Ishikawa (cell line): ENCODE measurements around the gene HOXC9.

Experiments used
- CEBPB ChIP-seq: IDR thresholded peaks from 2 replicates; pipeline ENCODE4 v1.6.1; 2012
- CREB1 ChIP-seq: IDR thresholded peaks from 2 replicates; pipeline ENCODE4 v1.6.1; 2012; ENCODE audit warnings: low read depth
- EGR1 ChIP-seq: IDR thresholded peaks from 2 replicates; pipeline ENCODE4 v1.6.1; 2012
- EP300 ChIP-seq: IDR thresholded peaks from 2 replicates; pipeline ENCODE4 v1.6.1; 2012; ENCODE audit warnings: borderline replicate concordance
- FOXM1 ChIP-seq: IDR thresholded peaks from 2 replicates; pipeline ENCODE4 v1.6.1; 2012; ENCODE audit warnings: low read depth, borderline replicate concordance
- MAX ChIP-seq: IDR thresholded peaks from 2 replicates; pipeline ENCODE4 v1.6.1; 2012
- NFIC ChIP-seq: IDR thresholded peaks from 2 replicates; pipeline ENCODE4 v1.6.1; 2012
- RAD21 ChIP-seq: IDR thresholded peaks from 2 replicates; pipeline ENCODE4 v1.6.1; 2012; ENCODE audit warnings: low read depth
- REST ChIP-seq: IDR thresholded peaks from 2 replicates; pipeline ENCODE4 v1.6.1; 2012; ENCODE audit warnings: low read depth, mild to moderate bottlenecking
- TAF1 ChIP-seq: IDR thresholded peaks from 2 replicates; pipeline ENCODE4 v1.6.1; 2012; ENCODE audit warnings: low read depth, mild to moderate bottlenecking
- TCF12 ChIP-seq: IDR thresholded peaks from 2 replicates; pipeline ENCODE4 v1.6.1; 2012; ENCODE audit warnings: low read depth
- TEAD4 ChIP-seq: IDR thresholded peaks from 2 replicates; pipeline ENCODE4 v1.6.1; 2012
- USF1 ChIP-seq: IDR thresholded peaks from 2 replicates; pipeline ENCODE4 v1.6.1; 2012
- YY1 ChIP-seq: IDR thresholded peaks from 2 replicates; pipeline ENCODE4 v1.6.1; 2012; ENCODE audit warnings: low read depth
- ZBTB7A ChIP-seq: IDR thresholded peaks from 2 replicates; pipeline ENCODE4 v1.6.1; 2012; ENCODE audit warnings: low read depth

HOXC9 gene

DNA sequence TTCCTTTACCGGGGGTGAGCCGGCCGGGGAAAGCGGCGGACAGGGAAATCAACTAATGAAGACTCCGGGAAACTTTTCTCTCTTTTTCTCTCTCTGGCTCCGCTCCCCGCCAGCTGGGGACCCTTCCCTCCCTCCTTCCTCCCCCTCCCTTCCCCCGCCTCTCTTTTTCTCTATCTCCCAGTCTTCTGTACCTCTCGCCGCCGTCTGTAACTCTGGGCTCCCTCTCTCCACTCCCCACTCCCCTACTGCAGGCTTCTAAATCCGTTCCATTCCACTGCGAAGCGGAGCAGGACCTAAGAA lies 33.9 kb upstream of the HOXC9 start:
- TF ChIP-seq EP300, result no peak
- no peak for TF ChIP-seq USF1

DNA sequence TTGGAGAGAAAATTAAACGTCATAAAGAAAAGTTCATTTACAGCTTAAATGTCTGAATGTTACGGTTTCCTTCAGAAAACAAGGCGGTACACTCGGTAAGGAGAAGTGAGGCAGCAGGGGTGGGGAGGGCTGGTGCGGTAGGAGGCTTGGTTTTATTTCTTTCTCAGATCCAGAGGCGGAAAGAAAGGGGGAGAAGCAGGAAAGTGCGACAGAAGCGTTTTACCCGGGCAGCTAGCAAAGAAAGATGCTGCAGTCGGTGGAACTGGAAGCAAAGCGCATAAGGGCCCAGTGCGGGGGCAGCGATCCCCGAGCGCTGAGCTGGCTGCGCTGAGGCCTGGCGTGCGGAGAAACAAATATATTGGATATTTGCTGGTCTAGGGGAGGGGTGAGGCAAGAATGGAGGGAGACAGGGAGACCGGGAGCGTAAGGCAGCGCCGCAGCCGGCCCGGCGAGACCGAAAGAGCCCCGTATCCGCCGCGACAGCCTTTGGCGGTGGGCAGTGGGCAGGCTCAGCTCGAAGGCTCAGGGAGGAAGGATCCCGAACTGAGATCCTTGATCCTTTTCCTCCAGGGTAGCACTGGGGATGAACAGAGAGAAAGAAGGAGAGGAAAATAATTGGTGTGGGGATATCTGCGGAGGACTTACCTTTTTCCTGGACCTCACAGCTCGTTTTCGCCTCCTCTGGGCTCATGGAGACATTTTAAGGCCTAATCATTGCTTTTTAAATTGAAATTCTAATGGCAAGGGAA lies 33.4 kb upstream of the HOXC9 start:
- TF ChIP-seq NFIC (no peak), RAD21 (no peak), YY1 (no peak), MAX (no peak), TEAD4 (no peak), EP300 (no peak)

DNA sequence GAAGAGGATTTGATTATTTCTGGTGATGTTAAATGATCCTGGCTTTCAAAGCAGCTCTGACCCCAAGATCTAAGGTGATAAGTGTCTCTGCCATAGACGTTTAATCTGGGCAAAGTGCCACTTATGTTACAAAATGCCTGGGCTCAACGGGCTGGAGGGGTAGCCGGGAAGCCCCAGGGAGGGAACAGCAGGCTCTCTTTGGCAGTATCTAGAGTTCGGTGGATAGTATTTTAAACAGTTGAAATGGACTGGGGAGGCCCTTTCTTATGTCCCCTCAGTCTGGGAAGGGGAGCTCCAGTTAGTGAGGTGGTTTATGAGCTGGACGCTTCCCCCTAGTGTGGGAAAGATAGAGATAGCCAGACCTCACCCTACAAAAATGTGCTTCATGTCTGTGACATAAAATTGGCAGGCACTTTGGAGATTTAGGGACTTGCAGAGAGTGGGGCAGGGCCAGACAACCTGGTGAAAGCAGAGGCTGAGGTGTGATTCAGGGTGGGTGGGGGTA lies 32.5 kb upstream of the HOXC9 start:
- TF ChIP-seq TEAD4 (no peak), EP300 (no peak), EGR1 (no peak)

DNA sequence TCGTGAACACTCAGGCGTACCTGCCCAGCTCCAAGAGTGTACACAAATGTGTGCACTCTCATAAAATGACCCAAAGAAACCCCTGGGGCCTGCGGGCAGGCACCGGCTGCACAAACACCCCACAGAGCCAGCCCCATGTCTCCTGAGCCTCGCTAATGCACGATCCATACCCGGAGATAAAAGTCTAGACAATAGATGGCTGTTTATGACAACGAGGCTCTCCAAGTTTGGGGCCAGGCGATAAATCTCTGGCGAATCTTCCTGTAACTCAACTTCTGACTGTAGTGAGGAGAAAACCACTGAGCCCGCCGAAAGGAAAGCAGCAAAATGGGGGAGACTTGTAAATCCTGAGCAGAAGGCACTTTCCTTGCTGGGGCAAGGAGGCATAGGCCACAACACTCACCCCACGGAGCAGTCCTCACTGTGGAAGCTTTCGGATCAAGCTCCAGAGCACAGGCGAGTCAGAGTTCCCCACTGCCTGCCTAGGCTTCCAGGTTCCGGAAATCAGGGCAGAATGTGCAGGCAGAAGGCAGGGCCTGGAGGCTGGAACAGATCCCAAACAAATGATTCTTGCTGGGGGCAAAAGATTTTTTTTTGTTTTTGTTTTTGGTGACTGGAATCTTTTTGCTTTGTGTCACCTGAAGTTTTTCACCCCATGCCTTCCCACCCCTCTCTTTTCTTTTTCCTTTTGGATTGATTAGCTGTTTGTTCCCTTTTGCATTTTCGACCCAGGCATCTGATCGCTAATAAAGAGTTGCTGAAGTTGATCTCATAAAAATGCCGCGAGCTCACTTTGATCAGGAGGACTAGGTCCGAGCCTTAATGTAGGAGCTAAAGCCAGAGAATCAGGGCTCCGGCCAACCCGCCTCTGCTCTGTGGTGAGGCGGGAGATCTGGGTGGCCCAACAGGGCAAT lies 31.5 kb upstream of the HOXC9 start:
- TF ChIP-seq REST (no peak), MAX (no peak), YY1 (no peak), TCF12 (no peak), CEBPB (no peak)

DNA sequence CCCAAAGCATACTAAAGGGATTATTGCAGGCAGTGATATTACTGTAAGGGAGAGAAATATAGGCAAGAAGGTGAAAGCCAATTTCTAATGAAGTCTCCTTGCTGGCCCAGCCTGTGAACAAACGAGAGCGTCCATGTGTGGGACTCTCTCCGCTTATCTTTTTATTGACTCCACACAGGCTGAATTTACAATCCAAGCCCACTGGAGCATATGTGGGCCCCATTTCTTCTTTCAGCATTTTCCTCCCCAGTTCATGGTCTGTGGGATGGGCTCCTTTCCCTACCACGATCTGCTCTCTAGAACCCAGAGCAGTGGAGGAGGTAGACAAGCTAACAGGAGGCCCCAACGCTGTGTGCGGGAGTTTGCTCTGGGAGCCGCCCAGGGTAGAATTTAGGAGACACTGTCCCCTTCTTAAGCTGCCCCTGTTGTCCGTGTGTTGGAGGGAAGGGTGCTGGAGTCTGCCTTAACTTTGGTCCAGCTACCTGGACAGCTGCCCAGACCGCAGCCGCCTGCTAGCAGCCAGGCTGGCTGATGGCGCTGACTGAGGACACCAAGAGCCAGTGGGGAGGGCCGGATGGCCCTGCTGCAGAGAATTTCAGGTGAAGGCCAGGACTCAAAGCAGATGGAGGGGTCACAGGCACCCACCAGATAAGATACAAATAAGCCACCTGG lies 30.2 kb upstream of the HOXC9 start:
- TF ChIP-seq NFIC (no peak), EP300 (no peak), ZBTB7A (no peak), CREB1 (no peak), MAX (no peak), YY1 (no peak), EGR1 (no peak), TCF12 (no peak), RAD21 (no peak), REST (no peak), TAF1 (no peak), USF1 (no peak), TEAD4 (no peak), CEBPB (no peak), FOXM1 (no peak)

GRCh38 chr12:53970451-53970850 lies 29.5 kb upstream of the HOXC9 start:
- no peak for TF ChIP-seq ZBTB7A
